SK-N-MC (cell line): ENCODE data around the gene ATP13A4.

Source experiments
- EZH2 ChIP-seq: fragments of 200-600 bp; sonication (generic); IDR thresholded peaks from one replicate; pipeline ENCODE4 v1.6.1; 2017; ENCODE audit warnings: antibody characterized with exemption
- POLR2AphosphoS5 ChIP-seq: IDR thresholded peaks from 2 replicates; pipeline ENCODE4 v1.6.1; 2012; ENCODE audit warnings: mild to moderate bottlenecking, low read depth, low read length, borderline replicate concordance

DNA sequence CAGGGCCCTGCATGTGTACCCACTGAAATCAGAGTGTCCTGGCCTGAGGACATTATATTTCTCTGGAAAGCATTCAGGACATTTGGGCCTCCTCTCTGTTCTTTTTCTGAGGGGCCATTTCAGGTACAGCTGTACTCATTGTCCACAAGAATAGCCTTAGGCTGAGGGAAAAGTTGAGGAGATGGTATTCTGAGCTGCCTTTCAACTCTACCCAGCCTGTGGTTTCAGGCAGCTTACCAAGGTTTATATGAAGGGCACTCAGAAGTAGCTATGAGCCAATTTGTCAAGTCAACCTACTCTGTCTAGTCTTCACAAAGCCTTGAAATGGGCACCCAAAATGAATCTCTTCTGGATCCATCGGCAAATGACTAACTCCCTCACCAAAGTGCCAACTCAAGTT, 9.4 kb downstream of the ATP13A4 start:
- TF ChIP-seq EZH2, result no peak
- no peak for TF ChIP-seq POLR2AphosphoS5
